PC-9 (cell line): ENCODE data around the gene CHML. TPM values are rescaled to one million over a fixed set of nuclear protein-coding genes. Genes with fewer than 3 reads are reported as not detected.

Experiments used
- BruUV-seq: library from RNA; stranded (reverse); fragments of 400-500 nt; replicated peaks from 2 replicates; lab custom pipeline; 2021; lab: Mats Ljungman, UMichigan
- CTCF ChIA-PET: fragments of 300-600 bp; sonication (Branson Sonifier 250); formaldehyde crosslinking; loops from one replicate; lab custom pipeline; 2022; ENCODE audit warnings: antibody characterized with exemption; lab: Charles Lee
- POLR2A ChIA-PET: fragments of 300-600 bp; sonication (Branson Sonifier 250); formaldehyde crosslinking; loops from one replicate; lab custom pipeline; 2022; ENCODE audit warnings: antibody characterized with exemption; ENCODE audit not compliant: unreplicated experiment; lab: Charles Lee
- DNase-seq, 2 experiments: peaks; one replicate each; pipeline versions ENCODE4 v3.0.0 to v3.0.0-alpha.2; 2015 to 2022; ENCODE audit warnings: mixed read lengths in 1 of 2
- H2AFZ ChIP-seq: fragments of 200-600 bp; sonication (generic); 2 replicates; pipeline ENCODE4 v1.8.1; 2017; ENCODE audit warnings: antibody characterized with exemption
- H3F3A ChIP-seq: fragments of 200-600 bp; sonication (generic); 2 replicates; pipeline ENCODE4 v1.8.1; 2017; ENCODE audit warnings: antibody characterized with exemption, mild to moderate bottlenecking, low read depth; ENCODE audit not compliant: insufficient read depth
- H3K27ac ChIP-seq: fragments of 200-600 bp; sonication (generic); 2 replicates; pipeline ENCODE4 v1.6.1; 2016; ENCODE audit warnings: mixed run types
- H3K27me3 ChIP-seq: fragments of 200-600 bp; sonication (generic); 2 replicates; pipeline ENCODE4 v1.6.1; 2016; ENCODE audit warnings: low read depth, mixed run types; ENCODE audit not compliant: insufficient read depth
- H3K36me3 ChIP-seq: fragments of 200-600 bp; sonication (generic); 2 replicates; pipeline ENCODE4 v1.6.1; 2016; ENCODE audit warnings: low read depth, mixed run types
- H3K4me1 ChIP-seq: fragments of 200-600 bp; sonication (generic); replicated peaks from 2 replicates; pipeline ENCODE4 v1.6.1; 2016; ENCODE audit warnings: mixed run types; ENCODE audit not compliant: insufficient read depth
- H3K4me2 ChIP-seq: fragments of 200-600 bp; sonication (generic); 2 replicates; pipeline ENCODE4 v1.6.1; 2017; ENCODE audit warnings: mixed run types
- H3K4me3 ChIP-seq: fragments of 200-600 bp; sonication (generic); 2 replicates; pipeline ENCODE4 v1.6.1; 2016; ENCODE audit warnings: mixed run types
- H3K79me2 ChIP-seq: fragments of 200-600 bp; sonication (generic); 2 replicates; pipeline ENCODE4 v1.6.1; 2017; ENCODE audit warnings: low read depth, mixed run types
- H3K9me2 ChIP-seq: fragments of 200-600 bp; sonication (generic); 2 replicates; pipeline ENCODE4 v1.8.1; 2017; ENCODE audit warnings: mild to moderate bottlenecking; ENCODE audit not compliant: insufficient read depth
- H3K9me3 ChIP-seq: fragments of 200-600 bp; sonication (generic); 2 replicates; pipeline ENCODE4 v1.8.1; 2016; ENCODE audit warnings: low read depth; ENCODE audit not compliant: insufficient read depth
- H4K20me1 ChIP-seq: fragments of 200-600 bp; sonication (generic); 2 replicates; pipeline ENCODE4 v1.8.1; 2017; ENCODE audit not compliant: insufficient read depth
- EZH2 ChIP-seq: fragments of 200-600 bp; sonication (generic); IDR thresholded peaks from 2 replicates; pipeline ENCODE4 v1.8.0; 2017; ENCODE audit warnings: antibody characterized with exemption, low read depth
- intact Hi-C: fragments of 100-400 bp; cut with micrococcal nuclease; formaldehyde crosslinking; loops from one replicate; pipeline ENCODE4 v1.10.0; 2022; ENCODE audit not compliant: unreplicated experiment
- total RNA-seq: library from RNA; stranded (reverse); gene quantifications from 2 replicates; pipeline ENCODE4 v1.2.3, GENCODE V29; 2021
- TF ChIP-seq, protein P1 (sequence below): fragments of 200-600 bp; sonication (generic); conservative IDR thresholded peaks from 2 replicates; pipeline ENCODE4 v1.6.1; 2017; ENCODE audit warnings: mixed run types, antibody characterized with exemption, mild to moderate bottlenecking, moderate library complexity

Gene CHML
- total RNA-seq, 1 experiment from 2014 or later: 47.8 TPM

DNA sequence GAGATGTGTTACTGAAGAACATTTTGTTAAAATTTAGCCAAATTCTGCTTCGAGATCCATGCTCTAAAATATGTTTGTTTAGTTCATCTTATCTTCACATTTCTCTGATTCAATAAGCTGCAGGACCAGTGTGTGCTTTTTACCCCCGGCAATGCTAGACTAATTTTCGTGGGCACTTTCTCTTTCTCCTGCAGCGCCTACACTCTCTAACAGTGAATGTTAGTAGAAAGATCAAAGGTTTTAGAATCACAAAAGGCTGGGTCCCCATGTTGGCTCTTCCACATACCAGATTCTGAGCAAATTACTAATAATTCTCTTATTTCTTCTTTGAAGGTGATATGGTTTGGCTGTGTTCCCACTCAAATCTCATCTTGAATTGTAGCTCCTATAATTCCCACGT is 8.5 kb downstream of the CHML start:
- H3K79me2 ChIP-seq: peaks cover 43% of the 10 kb centered on the region
- H3K27ac ChIP-seq: no peak overlapping the region
- peaks cover 11% of the 10 kb centered on the region for H3F3A ChIP-seq
- H3K4me2 ChIP-seq: no peak overlapping the region
- peaks cover 14% of the 10 kb centered on the region for H3K4me1 ChIP-seq
- no peak overlapping the region for H3K4me3 ChIP-seq
- H3K36me3 ChIP-seq: peaks cover 31% of the 10 kb centered on the region
- H2AFZ ChIP-seq: no peak overlapping the region
- no peaks in the 10 kb centered on the region for H3K9me3 ChIP-seq
- no peaks in the 10 kb centered on the region for H3K27me3 ChIP-seq
- POLR2A ChIA-PET: no interaction called here
- H3K9me2 ChIP-seq: no peaks in the 10 kb centered on the region
- intact Hi-C loops: no loop called here
- CTCF ChIA-PET: no interaction called here
- BruUV-seq: no TSS peak
- no peak for TF ChIP-seq EZH2
- no peak for DNase-seq
- no peaks in the 10 kb centered on the region for H4K20me1 ChIP-seq

DNA sequence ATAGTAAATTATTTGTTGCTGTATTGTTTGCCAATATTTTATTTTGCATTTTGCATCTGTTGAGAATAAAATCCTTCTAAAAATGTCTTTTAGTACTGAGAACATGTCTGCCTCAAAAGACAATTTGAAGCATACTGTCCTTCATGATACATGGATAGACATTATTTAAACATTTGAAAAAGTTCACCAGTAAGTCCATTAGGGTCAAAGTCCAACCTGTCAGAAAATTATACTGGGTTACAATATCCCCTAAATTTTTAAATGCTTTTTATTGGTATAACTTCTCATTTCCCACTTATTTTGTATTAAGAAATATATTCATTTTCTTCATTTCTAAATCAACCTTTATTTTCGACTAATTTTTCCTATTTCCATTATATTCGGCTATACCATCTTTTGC is 9.3 kb downstream of the CHML start:
- no TSS peak for BruUV-seq
- no peak for DNase-seq
- H3K27me3 ChIP-seq: no peaks in the 10 kb centered on the region
- H3K4me1 ChIP-seq: peaks cover 13% of the 10 kb centered on the region
- no peaks in the 10 kb centered on the region for H3K9me2 ChIP-seq
- peaks cover 36% of the 10 kb centered on the region for H3K79me2 ChIP-seq
- intact Hi-C loops: no loop called here
- TF ChIP-seq, protein P1, sequence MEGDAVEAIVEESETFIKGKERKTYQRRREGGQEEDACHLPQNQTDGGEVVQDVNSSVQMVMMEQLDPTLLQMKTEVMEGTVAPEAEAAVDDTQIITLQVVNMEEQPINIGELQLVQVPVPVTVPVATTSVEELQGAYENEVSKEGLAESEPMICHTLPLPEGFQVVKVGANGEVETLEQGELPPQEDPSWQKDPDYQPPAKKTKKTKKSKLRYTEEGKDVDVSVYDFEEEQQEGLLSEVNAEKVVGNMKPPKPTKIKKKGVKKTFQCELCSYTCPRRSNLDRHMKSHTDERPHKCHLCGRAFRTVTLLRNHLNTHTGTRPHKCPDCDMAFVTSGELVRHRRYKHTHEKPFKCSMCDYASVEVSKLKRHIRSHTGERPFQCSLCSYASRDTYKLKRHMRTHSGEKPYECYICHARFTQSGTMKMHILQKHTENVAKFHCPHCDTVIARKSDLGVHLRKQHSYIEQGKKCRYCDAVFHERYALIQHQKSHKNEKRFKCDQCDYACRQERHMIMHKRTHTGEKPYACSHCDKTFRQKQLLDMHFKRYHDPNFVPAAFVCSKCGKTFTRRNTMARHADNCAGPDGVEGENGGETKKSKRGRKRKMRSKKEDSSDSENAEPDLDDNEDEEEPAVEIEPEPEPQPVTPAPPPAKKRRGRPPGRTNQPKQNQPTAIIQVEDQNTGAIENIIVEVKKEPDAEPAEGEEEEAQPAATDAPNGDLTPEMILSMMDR: no peak
- TF ChIP-seq EZH2: no peak
- H2AFZ ChIP-seq: no peak overlapping the region
- no peak overlapping the region for H3K4me3 ChIP-seq
- H3K27ac ChIP-seq: no peak overlapping the region
- H3K36me3 ChIP-seq: peaks cover 28% of the 10 kb centered on the region
- ChIA-PET CTCF (no interaction called here), POLR2A (no interaction called here)
- H3F3A ChIP-seq: peaks cover 11% of the 10 kb centered on the region
- H3K9me3 ChIP-seq: no peaks in the 10 kb centered on the region
- no peaks in the 10 kb centered on the region for H4K20me1 ChIP-seq
- H3K4me2 ChIP-seq: no peak overlapping the region

DNA sequence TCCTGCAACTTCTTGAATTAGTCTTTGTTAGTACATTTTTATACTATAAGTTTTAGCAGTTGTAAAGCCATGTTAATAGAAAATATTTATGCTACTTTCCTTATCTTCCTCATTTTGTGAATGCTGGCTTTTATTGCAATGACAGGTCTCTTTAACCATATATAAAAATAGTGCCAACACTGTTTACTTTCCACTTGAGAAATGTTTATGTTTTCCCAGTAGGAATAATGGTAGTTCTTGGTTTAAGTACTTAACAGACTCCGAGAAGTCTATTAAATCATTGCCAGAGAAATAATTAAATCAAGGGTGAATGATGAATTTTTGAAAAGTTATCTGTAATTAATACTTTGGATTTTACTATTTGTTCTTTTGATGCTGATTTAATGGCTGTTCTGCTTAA is 9.7 kb downstream of the CHML start:
- no peak overlapping the region for H3K4me2 ChIP-seq

More for the DNA sequence above, 9.7 kb downstream of the CHML start:
- no peak for TF ChIP-seq EZH2
- TF ChIP-seq, protein P1: no peak
- Histone ChIP-seq H3F3A (peaks cover 12% of the 10 kb centered on the region), H3K4me3 (no peak overlapping the region), H3K9me3 (no peaks in the 10 kb centered on the region), H2AFZ (no peak overlapping the region), H3K27ac (no peak overlapping the region), H4K20me1 (no peaks in the 10 kb centered on the region), H3K27me3 (no peaks in the 10 kb centered on the region), H3K79me2 (peaks cover 31% of the 10 kb centered on the region), H3K4me1 (peaks cover 17% of the 10 kb centered on the region), H3K36me3 (peaks cover 24% of the 10 kb centered on the region), H3K9me2 (no peaks in the 10 kb centered on the region)
- intact Hi-C loops: no loop called here
- POLR2A ChIA-PET: no interaction called here
- BruUV-seq: no TSS peak
- DNase-seq: no peak
- CTCF ChIA-PET: no interaction called here
